Activated CD4-positive, alpha-beta T cell treated with anti-CD3 and anti-CD28 coated beads, Interleukin-2, amount 50 U/mL, for 16 hours (primary cell): ENCODE results near the gene LOXHD1.
A peak's percentile ranks its signal among the peaks of the same experiment; 100 is the strongest.

Experiments used
- DNase-seq: peaks from one replicate; pipeline ENCODE4 v3.0.0-alpha.2; 2020

Gene LOXHD1

GRCh38 chr18:46672062-46672970 is 15.3 kb upstream of the LOXHD1 start:
- DNase-seq = peak; percentile 14

- DNase-seq = no peak
Measured at GRCh38 chr18:46668694-46669093, 11.7 kb upstream of the LOXHD1 start.

GRCh38 chr18:46668135-46668534 is 11.1 kb upstream of the LOXHD1 start:
- DNase-seq = no peak

GRCh38 chr18:46663539-46663938 is 6.5 kb upstream of the LOXHD1 start:
- no peak for DNase-seq

- DNase-seq = no peak
Measured at GRCh38 chr18:46660957-46661749, 4.1 kb upstream of the LOXHD1 start.

GRCh38 chr18:46659484-46659883 is 2.5 kb upstream of the LOXHD1 start:
- no peak for DNase-seq

- DNase-seq = no peak
Measured at GRCh38 chr18:46656326-46657114, 500 bp downstream of the LOXHD1 start.

- no peak for DNase-seq
Measured at GRCh38 chr18:46652372-46652771, 4.6 kb downstream of the LOXHD1 start.

GRCh38 chr18:46650681-46651080 is 6.3 kb downstream of the LOXHD1 start:
- no peak for DNase-seq

- DNase-seq = no peak
Measured at GRCh38 chr18:46649071-46649862, 7.8 kb downstream of the LOXHD1 start.

- no peak for DNase-seq
Measured at GRCh38 chr18:46646468-46646867, 10.6 kb downstream of the LOXHD1 start.

- no peak for DNase-seq
Measured at GRCh38 chr18:46642561-46642960, 14.5 kb downstream of the LOXHD1 start.

- no peak for DNase-seq
Measured at GRCh38 chr18:46641917-46642316, 15.1 kb downstream of the LOXHD1 start.

GRCh38 chr18:46639386-46639785 is 17.6 kb downstream of the LOXHD1 start:
- no peak for DNase-seq

GRCh38 chr18:46636040-46636630 is 20.9 kb downstream of the LOXHD1 start:
- DNase-seq = no peak

GRCh38 chr18:46632401-46633071 is 24.5 kb downstream of the LOXHD1 start:
- no peak for DNase-seq

- no peak for DNase-seq
Measured at GRCh38 chr18:46630991-46631390, 26.0 kb downstream of the LOXHD1 start.

GRCh38 chr18:46630160-46630559 is 26.9 kb downstream of the LOXHD1 start:
- peak; percentile 21 for DNase-seq

- DNase-seq = no peak
Measured at GRCh38 chr18:46629361-46629760, 27.7 kb downstream of the LOXHD1 start.

GRCh38 chr18:46628206-46628605 is 28.8 kb downstream of the LOXHD1 start:
- no peak for DNase-seq

GRCh38 chr18:46627136-46627535 is 29.9 kb downstream of the LOXHD1 start:
- no peak for DNase-seq
